ENCODE data around the gene DNER.

DNER gene

DNA sequence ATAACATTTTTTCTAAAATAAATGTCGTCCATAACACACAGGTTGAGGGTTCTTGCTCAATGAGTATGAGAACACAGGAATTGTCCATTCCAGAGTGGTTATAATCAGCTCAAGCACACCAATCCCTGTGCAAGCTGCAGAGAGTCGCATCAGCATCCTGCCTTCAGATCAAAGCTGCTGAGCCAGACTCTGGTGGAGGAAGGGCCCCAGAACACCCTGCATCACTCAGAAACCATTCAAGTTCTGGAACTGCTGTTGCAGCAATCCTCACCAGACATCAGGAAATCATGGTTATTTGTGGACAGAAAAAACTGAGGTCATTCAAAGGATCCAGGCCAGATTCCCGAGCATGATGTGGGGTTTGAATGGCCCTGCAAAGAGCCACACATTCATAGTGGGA lies 44.5 kb downstream of the DNER start:
- DNase-seq = no peak

GRCh38 chr2:229666811-229667210 lies 47.5 kb downstream of the DNER start:
- no peak for DNase-seq

DNA sequence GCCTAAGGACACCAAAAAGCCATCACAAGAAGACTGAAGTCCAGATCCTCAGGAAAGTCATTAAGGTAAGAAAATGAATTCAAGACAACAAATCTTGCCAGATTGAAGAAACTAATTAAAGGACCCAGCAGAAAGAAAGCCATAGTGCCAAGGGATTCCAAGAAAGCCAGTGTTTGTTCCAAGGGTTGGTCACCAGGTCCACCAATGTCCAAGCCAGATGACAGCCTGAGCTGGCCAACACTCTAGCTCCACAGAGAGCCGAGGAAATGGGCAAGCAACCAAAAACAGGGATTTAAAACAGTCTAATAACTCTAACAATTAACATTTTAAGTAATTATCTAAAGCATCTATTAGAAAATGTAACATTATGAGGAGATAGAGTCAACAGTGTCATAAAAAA lies 49.2 kb downstream of the DNER start:
- DNase-seq = no peak

- DNase-seq = no peak
These were observed 52.9 kb downstream of the DNER start for GRCh38 chr2:229661478-229661877.

- no peak for DNase-seq
These were observed 53.4 kb downstream of the DNER start for GRCh38 chr2:229660951-229661350.

- DNase-seq = no peak
These were observed 54.0 kb downstream of the DNER start for GRCh38 chr2:229660391-229660790.

GRCh38 chr2:229658004-229658403 lies 56.4 kb downstream of the DNER start:
- DNase-seq = no peak

- DNase-seq = no peak
These were observed 59.9 kb downstream of the DNER start for GRCh38 chr2:229654437-229654836.

- no peak for DNase-seq
These were observed 60.8 kb downstream of the DNER start for GRCh38 chr2:229653531-229653930.

GRCh38 chr2:229652796-229653195 lies 61.6 kb downstream of the DNER start:
- DNase-seq = no peak

- no peak for DNase-seq
These were observed 63.5 kb downstream of the DNER start for GRCh38 chr2:229650901-229651300.

DNA sequence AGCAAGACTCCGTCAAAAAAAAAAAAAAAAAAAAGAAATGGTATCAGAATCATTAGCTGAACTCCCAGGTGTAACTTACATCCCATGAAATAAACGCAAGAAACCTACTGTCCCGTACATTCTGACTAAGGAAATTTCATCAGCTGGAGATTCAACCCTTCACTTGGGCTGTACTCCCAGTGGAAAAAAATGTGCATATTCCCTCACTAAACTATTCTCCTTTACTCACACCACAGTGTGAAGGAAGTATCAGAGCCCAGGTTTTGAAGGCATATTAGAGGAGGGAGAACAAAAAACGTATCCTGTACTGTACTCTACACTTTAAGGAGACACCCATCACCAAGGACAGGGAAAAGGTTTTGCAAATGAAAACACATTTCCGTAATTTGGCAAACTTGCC lies 64.3 kb downstream of the DNER start:
- no peak for DNase-seq

GRCh38 chr2:229646186-229646723 lies 68.1 kb downstream of the DNER start:
- peak; percentile 71 for DNase-seq

GRCh38 chr2:229642371-229642770 lies 72.0 kb downstream of the DNER start:
- DNase-seq = no peak

DNA sequence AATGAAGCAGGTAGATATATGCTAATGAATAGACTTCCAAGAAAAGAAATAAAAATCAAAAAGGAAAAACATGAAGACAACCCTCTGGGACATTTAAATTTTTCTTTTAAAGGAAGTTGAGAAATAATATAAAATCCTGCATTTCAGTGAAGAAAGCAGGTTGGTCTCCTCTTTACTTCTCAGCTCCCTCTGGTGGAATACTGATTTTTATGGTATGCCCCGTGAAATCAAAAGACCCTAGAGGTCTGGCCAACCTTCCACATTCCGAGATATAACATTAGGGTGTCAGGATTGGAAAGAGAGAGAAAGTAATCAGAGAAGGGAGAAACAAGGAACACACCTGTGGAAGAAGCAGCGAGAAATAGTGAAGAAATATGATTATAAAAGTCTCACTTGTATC lies 72.7 kb downstream of the DNER start:
- DNase-seq = no peak

DNA sequence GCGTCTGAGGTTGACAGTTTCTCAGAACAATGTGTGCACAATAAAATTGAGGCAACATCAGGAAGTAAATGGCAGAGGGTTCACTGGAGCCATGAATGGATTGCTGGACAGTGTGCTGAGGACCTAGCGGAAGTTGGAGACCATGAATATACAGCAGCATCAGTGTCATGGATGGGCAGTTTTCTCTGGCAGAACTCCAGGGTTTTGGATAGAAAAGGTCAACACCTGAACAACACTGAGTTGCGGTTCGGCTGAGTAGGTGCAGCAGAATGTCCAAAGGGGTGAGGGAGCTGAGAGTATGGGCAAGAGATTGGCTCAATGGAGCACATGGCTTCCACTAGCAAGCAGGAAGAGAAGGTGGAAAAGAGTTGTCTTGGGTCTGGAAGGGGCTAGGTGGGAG lies 73.7 kb downstream of the DNER start:
- no peak for DNase-seq

DNA sequence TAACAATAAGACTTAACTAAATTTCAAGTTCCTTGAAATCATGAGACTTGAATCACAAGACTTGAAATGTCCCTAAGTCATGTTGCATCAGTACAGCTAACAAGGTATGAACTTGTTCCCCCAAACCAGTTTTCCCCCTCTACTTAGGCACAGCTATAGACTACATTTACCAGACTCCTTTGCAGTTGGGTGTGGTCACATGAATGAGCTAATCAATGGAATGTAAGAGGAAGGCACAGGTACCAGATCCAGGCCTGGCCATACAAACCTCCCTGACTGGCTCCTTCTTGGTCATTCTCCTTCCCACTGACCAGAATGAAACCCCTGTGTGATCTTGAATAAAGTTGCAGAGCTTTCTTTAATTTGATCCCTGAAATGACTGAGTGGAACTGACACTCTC lies 77.8 kb downstream of the DNER start:
- DNase-seq = no peak

- no peak for DNase-seq
These were observed 79.0 kb downstream of the DNER start for GRCh38 chr2:229635371-229635680.

DNA sequence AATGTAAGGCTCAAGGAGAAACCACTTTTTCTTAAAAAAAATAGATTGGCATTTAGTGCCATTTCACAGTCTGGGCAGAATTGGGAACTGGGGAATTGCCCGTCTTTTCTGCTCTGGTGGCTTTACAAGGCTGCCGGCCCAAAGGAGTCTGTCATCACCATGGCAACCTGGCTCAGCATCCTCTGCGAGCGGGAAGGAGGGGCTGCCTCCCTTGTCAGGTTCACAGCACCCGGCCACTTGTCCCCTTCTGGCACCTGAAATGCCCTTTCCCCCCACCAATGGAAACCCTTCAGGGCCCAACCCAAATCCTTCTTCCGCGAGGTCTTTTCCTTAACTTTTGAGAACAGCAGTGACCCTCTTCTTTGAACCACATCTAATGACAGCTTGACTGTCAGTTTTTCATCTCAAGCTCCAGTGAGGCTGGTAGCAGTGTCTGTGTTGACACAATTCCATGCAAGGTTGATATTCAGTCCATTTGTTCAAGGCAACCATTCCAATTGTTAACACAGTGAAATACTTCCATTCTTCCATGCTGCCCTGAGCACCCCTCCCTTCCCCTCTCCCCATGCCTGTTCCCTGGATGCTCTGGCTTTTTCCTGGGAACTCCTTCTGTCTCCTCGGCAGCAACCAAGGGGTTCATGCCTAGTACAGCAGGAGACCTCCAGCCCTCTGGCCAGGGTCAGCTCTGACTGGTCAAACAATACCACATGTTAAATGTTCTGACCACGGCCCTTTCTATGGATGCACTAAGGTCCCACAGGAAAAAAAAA lies 79.6 kb downstream of the DNER start:
- DNase-seq = peak; percentile 62

GRCh38 chr2:229633556-229633955 lies 80.8 kb downstream of the DNER start:
- DNase-seq = no peak

DNA sequence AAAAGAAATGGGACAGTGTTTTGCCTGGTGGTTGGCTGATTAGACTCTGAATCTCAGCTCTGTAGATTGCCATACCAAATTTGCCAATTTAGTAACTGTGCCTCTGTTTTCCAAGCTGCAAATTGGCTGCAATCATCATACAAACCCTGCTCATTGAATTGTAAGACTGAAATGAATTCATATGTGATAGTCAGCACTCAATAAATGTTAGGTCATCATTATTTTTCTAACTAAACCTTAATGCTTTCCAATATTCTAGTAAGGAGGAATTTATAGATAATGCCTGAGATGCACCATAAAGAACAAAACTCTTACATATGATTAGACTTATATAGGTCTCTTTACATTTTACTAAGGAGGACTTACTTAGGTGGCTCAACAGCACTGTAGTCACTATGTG lies 85.3 kb downstream of the DNER start:
- DNase-seq = no peak

- DNase-seq = no peak
These were observed 86.6 kb downstream of the DNER start for GRCh38 chr2:229627728-229628127.

GRCh38 chr2:229622495-229623355 lies 91.6 kb downstream of the DNER start:
- DNase-seq = no peak

DNA sequence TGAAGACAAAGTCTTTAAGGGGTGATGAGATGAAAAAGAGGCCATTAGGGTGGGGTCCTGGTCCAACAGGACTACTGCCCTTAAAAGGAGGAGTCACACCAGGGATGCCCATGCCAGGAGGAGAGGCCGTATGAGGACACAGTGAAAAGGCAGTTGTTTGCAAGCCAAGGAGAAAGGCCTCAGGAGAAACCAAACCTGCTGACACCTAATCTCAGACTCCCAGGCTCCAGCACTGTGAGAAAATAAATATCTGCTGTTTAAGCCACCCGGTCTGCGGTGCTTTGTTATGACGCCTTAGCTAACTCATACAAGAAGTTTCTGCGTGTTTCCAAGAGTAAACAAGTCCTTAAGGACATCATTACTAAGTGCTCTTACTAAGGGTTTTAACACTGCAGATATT lies 93.6 kb downstream of the DNER start:
- no peak for DNase-seq
